ENCODE data around the gene BPIFB4.
"Not testable (repeated sequence)": the region's sequence is repeated elsewhere in the genome, so short reads cannot be mapped to it uniquely, and the experiment has no call there.

Gene BPIFB4

GRCh38 chr20:33122297-33122696 lies 42.9 kb downstream of the BPIFB4 start:
- DNase-seq: not testable (repeated sequence)

- no peak for DNase-seq
These were observed 44.8 kb downstream of the BPIFB4 start for GRCh38 chr20:33124261-33124660.

DNA sequence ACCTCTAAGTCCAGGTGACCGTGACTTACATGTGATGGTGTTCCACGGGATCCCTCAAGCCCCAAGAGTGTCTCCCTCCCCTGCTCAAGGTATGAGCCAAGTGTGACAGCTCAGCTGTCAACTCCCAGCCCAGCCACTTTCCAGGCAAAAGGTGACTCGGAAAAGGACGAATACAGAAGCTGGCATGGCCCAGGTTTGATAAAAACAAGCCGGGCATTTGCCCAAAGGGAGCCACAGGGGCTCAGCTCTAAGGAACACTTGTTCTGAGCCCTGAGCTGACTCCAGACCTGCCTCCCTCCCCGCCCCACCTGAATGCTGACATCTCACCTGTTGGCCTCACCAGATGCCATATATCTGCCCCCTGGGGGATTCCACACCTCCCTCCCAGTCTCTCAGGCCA lies 45.6 kb downstream of the BPIFB4 start:
- DNase-seq: no peak

GRCh38 chr20:33125983-33126382 lies 46.5 kb downstream of the BPIFB4 start:
- no peak for DNase-seq

GRCh38 chr20:33127422-33128097 lies 48.1 kb downstream of the BPIFB4 start:
- DNase-seq: no peak

- no peak for DNase-seq
These were observed 51.2 kb downstream of the BPIFB4 start for GRCh38 chr20:33130568-33131061.

DNA sequence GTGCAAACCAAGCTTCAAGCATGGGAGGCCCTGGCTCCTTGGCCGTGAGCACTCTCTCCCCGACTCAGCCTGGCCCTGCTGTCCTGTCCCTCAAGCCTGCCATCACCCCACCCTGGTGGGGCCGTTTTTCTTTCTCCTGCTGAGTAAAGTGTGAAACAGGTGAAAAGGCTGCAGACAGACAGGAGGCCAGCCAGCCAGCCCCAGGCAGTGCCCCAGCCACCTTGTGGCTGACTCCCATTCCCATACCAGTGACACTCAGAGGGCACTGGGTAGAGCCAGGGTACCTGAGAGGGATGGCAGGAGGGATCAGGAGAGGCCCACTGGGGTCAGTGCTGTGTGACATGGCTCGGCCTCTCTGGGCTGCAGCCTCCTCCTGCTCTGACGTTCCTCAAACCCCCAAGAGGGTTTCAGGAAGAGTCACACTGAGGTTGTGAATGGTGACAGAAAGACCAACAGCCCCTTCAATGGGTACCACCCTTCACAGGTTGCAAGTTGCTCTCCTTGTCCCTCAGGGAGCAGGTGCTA lies 52.6 kb downstream of the BPIFB4 start:
- no peak for DNase-seq

GRCh38 chr20:33132513-33133372 lies 53.3 kb downstream of the BPIFB4 start:
- DNase-seq: no peak

- no peak for DNase-seq
These were observed 54.0 kb downstream of the BPIFB4 start for GRCh38 chr20:33133373-33133941.

GRCh38 chr20:33137195-33137594 lies 57.8 kb downstream of the BPIFB4 start:
- no peak for DNase-seq

GRCh38 chr20:33139467-33139866 lies 60.0 kb downstream of the BPIFB4 start:
- DNase-seq: no peak

DNA sequence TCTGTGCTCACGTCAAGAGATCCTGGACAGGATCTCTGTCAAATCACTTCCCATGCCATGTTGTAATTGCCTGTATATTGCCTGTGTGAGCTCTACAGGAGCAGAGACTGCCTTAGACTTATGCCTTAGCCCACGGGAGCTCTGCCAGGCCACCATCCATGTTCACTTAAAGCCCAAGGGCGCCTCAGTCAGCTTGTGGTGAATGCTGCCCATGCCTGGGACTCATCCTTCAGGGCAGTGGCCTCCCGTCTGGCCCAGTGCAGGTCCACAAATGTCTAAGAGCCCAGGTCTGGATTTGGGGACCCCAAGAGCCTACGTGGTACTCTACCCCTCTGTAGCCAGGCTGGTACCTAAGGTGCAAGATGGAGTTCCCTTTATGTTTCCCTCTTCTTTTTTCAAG lies 66.1 kb downstream of the BPIFB4 start:
- no peak for DNase-seq

GRCh38 chr20:33147299-33147698 lies 67.9 kb downstream of the BPIFB4 start:
- no peak for DNase-seq

DNA sequence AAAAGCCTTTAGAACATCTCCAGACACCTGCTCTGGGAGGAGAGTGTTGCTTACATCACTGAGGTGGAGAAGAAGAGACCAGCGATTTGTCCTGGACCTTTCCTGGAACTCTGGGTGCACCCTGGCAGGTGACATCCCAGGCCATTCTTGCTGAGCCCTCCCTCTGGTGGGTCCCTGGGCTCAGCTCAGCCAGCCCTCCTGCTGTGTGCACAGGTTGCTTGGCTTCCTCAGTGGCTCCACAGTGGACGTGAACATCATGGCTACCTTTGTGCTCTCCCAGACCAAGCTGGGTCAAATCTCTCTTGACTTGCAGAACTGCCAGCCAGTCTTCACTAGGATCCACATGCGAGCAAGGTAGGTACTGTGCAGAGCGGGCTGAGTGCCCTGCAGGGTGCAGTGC lies 68.6 kb downstream of the BPIFB4 start:
- no peak for DNase-seq

GRCh38 chr20:33154252-33154651 lies 74.8 kb downstream of the BPIFB4 start:
- DNase-seq: no peak

DNA sequence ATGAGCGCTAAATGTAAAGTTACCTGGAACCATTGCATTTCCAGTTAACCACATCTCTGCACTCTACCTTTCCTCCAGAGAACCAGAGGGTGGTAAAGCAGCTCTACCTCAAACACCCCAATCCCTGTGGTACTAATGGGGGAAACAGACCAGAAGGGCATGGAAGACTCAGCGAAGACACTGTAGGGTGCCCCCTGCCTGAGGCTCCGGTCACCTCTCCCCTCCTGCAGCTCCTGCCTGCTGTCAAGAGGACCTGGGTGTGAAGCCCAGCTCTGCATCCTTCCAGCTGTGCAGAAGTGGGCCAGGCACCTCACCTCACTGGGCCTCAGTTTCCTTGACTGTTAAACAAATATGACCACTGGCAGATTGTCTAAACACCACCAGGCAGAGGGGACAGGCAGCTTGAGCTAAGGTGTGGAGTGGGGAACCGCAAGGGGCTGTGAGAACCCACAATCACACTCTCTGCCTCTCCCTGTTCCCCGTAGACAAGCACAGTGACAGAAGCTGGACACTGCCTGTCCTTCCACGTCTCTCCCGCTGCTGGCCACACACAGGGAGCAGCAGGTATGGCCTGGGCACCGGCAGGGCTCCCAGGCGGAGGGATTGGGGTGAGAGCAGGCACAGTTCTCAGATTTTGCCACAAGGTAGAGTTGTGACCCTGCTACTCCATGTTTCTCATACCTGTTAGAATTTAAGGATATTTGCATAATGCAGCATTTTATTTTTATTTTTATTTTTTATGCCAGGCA lies 79.4 kb downstream of the BPIFB4 start:
- no peak for DNase-seq

DNA sequence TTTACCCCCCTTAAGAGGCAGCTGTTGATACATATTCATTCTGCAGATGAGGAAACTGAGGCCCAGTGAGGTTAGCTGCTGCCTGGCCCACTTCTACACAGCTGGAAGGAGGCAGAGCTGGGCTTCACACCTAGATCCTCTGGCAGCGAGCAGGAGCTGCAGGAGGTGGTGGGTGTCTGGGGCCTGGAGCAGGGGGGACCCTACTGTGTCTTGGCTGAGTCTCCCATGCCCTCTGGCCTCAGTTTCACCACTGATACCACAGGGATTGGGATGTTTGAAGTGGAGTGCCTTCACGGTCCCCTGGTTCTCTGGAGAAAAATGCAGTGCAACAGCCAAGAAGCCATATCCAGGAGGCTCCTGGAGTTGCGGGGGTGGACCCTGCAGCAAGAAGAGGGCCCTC lies 80.3 kb downstream of the BPIFB4 start:
- no peak for DNase-seq

DNA sequence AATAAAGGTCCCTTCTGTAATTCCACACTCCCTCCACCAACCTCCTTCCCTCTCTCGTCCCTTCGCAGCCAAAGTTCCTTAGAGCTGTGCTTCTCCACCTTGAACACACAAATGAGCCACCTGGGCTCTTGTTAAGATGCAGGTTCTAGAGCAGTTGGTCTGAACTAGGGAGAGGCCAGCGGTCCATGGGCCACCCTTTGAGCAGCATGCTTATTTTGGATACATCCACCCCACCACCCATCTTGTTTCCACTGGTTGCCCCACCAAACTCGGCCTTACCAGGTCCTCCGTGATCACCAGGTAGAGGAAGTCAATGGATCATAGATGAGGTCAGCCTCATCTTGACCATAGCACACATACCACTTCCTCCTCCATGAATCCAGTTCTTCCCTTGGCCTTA lies 81.2 kb downstream of the BPIFB4 start:
- DNase-seq: no peak

All from 8988T (cell line).